RWPE1 (cell line): ENCODE results near the gene MEX3A.
"Not testable (repeated sequence)": the region's sequence is repeated elsewhere in the genome, so short reads cannot be mapped to it uniquely, and the experiment has no call there.

Experiments
- CTCF ChIA-PET: fragments of 350-600 bp; sonication (Branson Sonifier 250); formaldehyde crosslinking; extraction: SDS; loops from one replicate; lab custom pipeline; 2021; lab: Yijun Ruan, JAX
- POLR2A ChIA-PET: fragments of 400-600 bp; formaldehyde crosslinking; extraction: SDS; loops from one replicate; lab custom pipeline; 2020; ENCODE audit warnings: antibody characterized with exemption; ENCODE audit not compliant: low non-redundant PET; lab: Yijun Ruan, JAX
- DNase-seq: peaks from one replicate; pipeline ENCODE4 v3.0.0; 2012; ENCODE audit warnings: low spot score
- H3K27ac ChIP-seq: fragments of 450-650 bp; 2 replicates; pipeline ENCODE4 v1.5.1; 2017
- TF ChIP-seq, protein P1 (sequence below): fragments of 450-650 bp; conservative IDR thresholded peaks from 2 replicates; pipeline ENCODE4 v1.5.1; 2017; ENCODE audit warnings: low read depth, mild to moderate bottlenecking

Gene MEX3A

DNA sequence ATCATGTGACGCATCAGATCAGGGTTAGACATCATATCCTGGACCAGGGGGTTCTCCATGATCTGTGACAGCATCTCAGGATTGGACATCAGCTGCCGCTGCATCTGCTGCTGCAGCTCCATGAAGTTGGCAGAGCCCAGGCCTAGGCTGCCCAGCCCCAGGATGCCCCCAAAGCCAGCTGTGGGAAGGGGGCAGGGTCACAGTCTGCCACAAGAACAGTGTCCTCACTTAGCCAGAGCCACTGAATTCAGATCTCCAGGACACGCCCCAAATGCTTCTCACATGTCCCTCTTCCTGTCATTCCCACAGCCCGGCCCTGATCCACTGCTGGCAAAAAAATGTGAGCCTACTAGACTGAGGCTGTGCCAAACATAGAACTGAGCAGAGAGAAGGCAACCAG lies 31.9 kb downstream of the MEX3A start:
- POLR2A ChIA-PET, result interaction anchor here (1.3 kb wide), 1 partner anchor 162 kb away, joined by 3 read pairs; the partner anchor contains the start of gene PMF1
- CTCF ChIA-PET, result no interaction called here
- TF ChIP-seq, protein P1, sequence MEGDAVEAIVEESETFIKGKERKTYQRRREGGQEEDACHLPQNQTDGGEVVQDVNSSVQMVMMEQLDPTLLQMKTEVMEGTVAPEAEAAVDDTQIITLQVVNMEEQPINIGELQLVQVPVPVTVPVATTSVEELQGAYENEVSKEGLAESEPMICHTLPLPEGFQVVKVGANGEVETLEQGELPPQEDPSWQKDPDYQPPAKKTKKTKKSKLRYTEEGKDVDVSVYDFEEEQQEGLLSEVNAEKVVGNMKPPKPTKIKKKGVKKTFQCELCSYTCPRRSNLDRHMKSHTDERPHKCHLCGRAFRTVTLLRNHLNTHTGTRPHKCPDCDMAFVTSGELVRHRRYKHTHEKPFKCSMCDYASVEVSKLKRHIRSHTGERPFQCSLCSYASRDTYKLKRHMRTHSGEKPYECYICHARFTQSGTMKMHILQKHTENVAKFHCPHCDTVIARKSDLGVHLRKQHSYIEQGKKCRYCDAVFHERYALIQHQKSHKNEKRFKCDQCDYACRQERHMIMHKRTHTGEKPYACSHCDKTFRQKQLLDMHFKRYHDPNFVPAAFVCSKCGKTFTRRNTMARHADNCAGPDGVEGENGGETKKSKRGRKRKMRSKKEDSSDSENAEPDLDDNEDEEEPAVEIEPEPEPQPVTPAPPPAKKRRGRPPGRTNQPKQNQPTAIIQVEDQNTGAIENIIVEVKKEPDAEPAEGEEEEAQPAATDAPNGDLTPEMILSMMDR, result no peak
- peak overlapping the region; percentile 2 for H3K27ac ChIP-seq
- DNase-seq, result no peak

DNA sequence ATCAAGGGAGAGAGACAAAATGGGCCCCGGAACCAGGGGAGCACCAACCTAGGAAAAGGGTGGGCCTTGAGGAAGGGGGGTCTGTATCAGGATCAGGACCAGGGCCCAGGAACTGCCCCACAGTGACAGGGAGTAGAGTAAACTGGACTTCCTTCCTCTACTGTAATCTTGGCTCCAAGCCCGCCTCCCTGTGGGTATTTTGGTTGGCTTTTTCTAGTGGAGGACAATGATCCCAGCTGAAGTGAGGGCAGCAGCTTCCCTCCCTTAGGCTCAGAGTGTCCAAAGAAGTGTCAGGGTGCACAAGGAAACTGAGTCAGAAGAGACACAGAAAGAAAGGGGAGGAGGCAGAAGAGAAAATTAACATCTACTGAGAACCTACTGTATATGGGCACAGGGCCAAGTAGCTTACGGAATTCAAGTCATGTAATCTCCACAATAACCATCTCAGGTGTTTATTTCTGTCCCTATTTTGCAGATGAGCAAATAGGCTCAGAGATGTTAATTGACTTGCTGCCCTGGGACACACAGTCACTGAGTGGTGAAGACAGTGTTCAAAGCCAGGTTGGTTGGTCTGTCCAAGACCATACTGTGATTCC lies 33.5 kb downstream of the MEX3A start:
- TF ChIP-seq, protein P1, result no peak
- CTCF ChIA-PET, result no interaction called here
- POLR2A ChIA-PET, result no interaction called here
- DNase-seq, result no peak
- no peak overlapping the region for H3K27ac ChIP-seq

DNA sequence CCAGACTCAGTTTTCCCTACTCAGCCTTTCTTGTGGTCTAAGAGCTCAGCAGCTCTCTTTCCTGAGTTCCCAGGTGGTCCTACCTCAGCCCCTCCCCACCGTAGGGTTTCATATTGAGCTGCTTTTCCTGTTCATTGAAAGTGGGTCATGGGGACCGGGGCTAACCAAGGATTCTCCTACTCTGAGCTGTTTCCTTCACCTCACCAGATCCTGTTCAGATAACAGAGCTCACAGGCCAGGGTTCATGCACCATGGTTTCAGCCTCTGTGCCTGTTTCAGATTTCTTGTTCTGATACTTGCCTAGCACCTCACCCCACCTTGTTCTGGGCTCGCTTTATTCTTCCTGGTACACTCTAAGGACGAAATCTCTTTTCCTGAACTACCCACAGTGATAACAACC lies 37.2 kb downstream of the MEX3A start:
- TF ChIP-seq, protein P1, result no peak
- ChIA-PET POLR2A (interaction anchor here (0.6 kb wide), 1 partner anchor 83 kb away, joined by 3 read pairs; no protein-coding TSS in a partner anchor), CTCF (interaction anchor here (0.6 kb wide), 2 partner anchors 37 to 55 kb away, joined by 3 to 4 read pairs; no protein-coding TSS in a partner anchor)
- no peak for DNase-seq
- H3K27ac ChIP-seq, result no peak overlapping the region

DNA sequence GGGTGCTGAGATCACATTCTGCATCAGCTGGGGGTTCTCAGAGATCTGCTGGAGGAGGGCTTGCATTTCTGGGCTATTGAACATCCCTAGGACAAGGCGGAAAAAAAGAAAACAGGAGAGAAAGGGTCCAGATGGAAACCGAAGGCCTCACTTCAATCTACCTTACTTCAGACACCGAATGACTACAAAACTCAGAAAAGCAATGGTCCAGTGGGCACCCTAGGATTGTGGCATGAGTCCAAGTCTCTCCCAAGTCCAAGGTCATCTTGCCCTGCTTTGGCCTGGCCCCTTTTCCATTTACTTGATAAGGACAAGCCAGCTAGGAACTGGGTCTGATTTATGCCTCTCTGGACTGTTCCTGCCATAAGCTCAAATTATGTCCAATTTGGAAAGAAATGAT lies 39.4 kb downstream of the MEX3A start:
- H3K27ac ChIP-seq, result no peak overlapping the region
- ChIA-PET POLR2A (no interaction called here), CTCF (no interaction called here)
- DNase-seq, result no peak
- TF ChIP-seq, protein P1, result no peak

DNA sequence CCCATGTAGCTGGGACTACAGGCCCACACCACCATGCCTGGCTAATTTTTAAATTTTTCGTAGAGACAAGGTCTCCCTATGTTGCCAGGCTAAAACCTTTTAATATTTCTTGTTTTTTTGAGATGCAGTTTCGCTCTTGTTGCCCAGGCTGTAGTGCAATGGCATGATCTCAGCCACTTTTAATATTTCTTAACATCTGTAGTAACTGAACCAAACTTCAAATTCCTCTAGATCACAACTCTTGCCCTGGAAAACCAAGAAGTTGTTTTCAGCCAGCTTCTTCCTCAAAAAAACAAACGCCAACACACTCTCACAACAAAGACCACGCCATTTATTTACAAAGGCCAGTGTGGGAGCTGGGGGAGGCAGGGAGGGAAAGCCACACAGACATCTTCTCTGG lies 47.3 kb downstream of the MEX3A start:
- POLR2A ChIA-PET, CTCF ChIA-PET, H3K27ac ChIP-seq, DNase-seq: not testable (repeated sequence)

DNA sequence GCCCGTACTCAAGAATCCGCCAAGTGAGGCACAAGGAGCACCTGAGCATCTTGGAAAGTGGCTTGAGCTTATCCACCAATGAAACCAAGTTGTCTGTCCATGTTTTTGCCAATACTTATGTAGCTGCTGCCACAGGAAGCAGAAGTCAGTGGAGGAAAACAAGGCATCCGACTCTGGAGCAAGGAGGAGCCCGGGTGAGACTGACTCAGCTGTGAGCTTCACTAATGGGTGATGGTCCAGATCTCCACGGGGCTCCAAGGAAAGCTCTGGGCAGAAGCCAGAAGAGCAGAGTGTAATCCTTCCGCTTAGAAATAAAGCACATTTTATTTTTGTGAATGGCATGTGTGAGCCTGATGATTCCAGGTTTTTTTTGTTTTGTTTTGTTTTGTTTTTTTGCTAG lies 49.3 kb downstream of the MEX3A start:
- H3K27ac ChIP-seq, result no peak overlapping the region
- TF ChIP-seq, protein P1, result no peak
- POLR2A ChIA-PET, result no interaction called here
- CTCF ChIA-PET, result no interaction called here
- no peak for DNase-seq

DNA sequence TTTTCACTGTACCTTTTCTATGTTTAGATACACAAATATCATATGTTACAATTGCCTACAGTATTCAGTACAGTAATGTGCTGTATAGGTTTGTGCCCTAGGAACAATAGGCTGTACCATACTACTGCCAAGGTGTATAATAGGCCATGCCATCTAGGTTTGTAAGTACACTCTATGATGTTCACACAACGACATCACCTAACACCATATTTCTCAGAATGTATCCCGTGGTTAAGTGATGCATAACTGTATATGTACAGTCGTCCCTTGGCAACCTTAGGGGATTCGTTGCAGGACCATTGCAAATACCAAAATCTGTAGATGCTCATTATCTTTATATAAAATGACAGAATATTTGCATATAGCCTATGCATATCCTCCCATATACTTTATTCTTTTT lies 55.7 kb downstream of the MEX3A start:
- POLR2A ChIA-PET, result no interaction called here
- no peak overlapping the region for H3K27ac ChIP-seq
- TF ChIP-seq, protein P1, result no peak
- no peak for DNase-seq
- CTCF ChIA-PET, result no interaction called here
